GM12878 (cell line): ENCODE measurements around the gene FGGY. TPM values are rescaled to one million over a fixed set of nuclear protein-coding genes. Genes with fewer than 3 reads are reported as not detected.

Experiments used
- ATAC-seq: fragments of 200-7000 bp; cut with Tn5 transposase; 3 replicates; pipeline ENCODE4 v1.9.1; 2020; ENCODE audit warnings: mild to moderate bottlenecking, moderate library complexity
- BruUV-seq: library from RNA; stranded (reverse); fragments of 400-500 nt; replicated peaks from 2 replicates; lab custom pipeline; 2021; lab: Mats Ljungman, UMichigan
- CTCF ChIA-PET: fragments of 300-600 bp; sonication (Branson Sonifier 250); formaldehyde crosslinking; extraction: SDS; loops from one replicate; lab custom pipeline; 2021; ENCODE audit warnings: inconsistent platforms; lab: Yijun Ruan, JAX
- POLR2A ChIA-PET: fragments of 350-600 bp; formaldehyde crosslinking; extraction: SDS; loops from one replicate; lab custom pipeline; 2021; ENCODE audit warnings: inconsistent platforms; lab: Charles Lee
- RAD21 ChIA-PET: fragments of 300-600 bp; sonication (Branson Sonifier 250); formaldehyde crosslinking; loops from one replicate; lab custom pipeline; 2023; ENCODE audit warnings: antibody characterized with exemption; ENCODE audit not compliant: unreplicated experiment; lab: Charles Lee
- SMC1A ChIA-PET: fragments of 300-600 bp; sonication (Branson Sonifier 250); formaldehyde crosslinking; loops from one replicate; lab custom pipeline; 2023; ENCODE audit not compliant: unreplicated experiment, uncharacterized antibody; lab: Charles Lee
- DNase-seq: peaks from one replicate; pipeline ENCODE4 v3.0.0-alpha.2; 2011; ENCODE audit warnings: low read depth, low spot score
- FAIRE-seq: peaks from 3 replicates; lab custom pipeline; 2011; peaks lifted over from hg19 to GRCh38; lab: Jason Lieb, UNC
- H2AFZ ChIP-seq: 2 replicates; pipeline ENCODE4 v1.6.0; 2011; ENCODE audit warnings: low read depth, low read length, control low read depth; ENCODE audit not compliant: control insufficient read depth
- H3K27ac ChIP-seq: 2 replicates; pipeline ENCODE4 v1.5.1; 2011; ENCODE audit warnings: control low read depth; ENCODE audit not compliant: control insufficient read depth, insufficient read depth
- H3K27me3 ChIP-seq, 2 experiments: replicated peaks in 1 of 2; 2 replicates each; pipeline versions ENCODE4 v1.6.0 to v1.6.1; 2011; ENCODE audit warnings: low read length in 1 of 2; ENCODE audit not compliant: control insufficient read depth in 2 of 2, insufficient read depth in 2 of 2
- H3K36me3 ChIP-seq, 2 experiments: 2 replicates each; pipeline ENCODE4 v1.5.1; 2011; ENCODE audit warnings: low read length in 1 of 2; ENCODE audit not compliant: control insufficient read depth in 2 of 2, insufficient read depth in 2 of 2
- H3K4me1 ChIP-seq: 2 replicates; pipeline ENCODE4 v1.6.1; 2011; ENCODE audit warnings: mild to moderate bottlenecking, low read length, moderate library complexity, mixed read lengths; ENCODE audit not compliant: control insufficient read depth, insufficient read depth
- H3K4me2 ChIP-seq: 2 replicates; pipeline ENCODE4 v1.6.0; 2011; ENCODE audit warnings: control low read depth; ENCODE audit not compliant: control insufficient read depth, insufficient read depth
- H3K4me3 ChIP-seq: fragments of 200-600 bp; sonication (generic); 2 replicates; pipeline ENCODE4 v1.5.1; 2016
- H3K79me2 ChIP-seq: 2 replicates; pipeline ENCODE4 v1.6.0; 2011; ENCODE audit warnings: low read length; ENCODE audit not compliant: control insufficient read depth, insufficient read depth
- H3K9ac ChIP-seq: 2 replicates; pipeline ENCODE4 v1.8.0; 2011; ENCODE audit warnings: low read length, control low read depth, mixed read lengths; ENCODE audit not compliant: control insufficient read depth, insufficient read depth
- H3K9me3 ChIP-seq: replicated peaks from 3 replicates; pipeline ENCODE4 v1.5.1; 2011; ENCODE audit warnings: mild to moderate bottlenecking, low read length; ENCODE audit not compliant: control insufficient read depth, insufficient read depth
- H4K20me1 ChIP-seq: 2 replicates; pipeline ENCODE4 v1.6.0; 2011; ENCODE audit not compliant: control insufficient read depth, insufficient read depth
- EP300 ChIP-seq, 2 experiments: fragments of 150-350 bp in 1 of 2; IDR thresholded peaks; 2 replicates each; pipeline ENCODE4 v1.6.1; 2011 to 2012; ENCODE audit warnings: low read depth in 2 of 2, low read length in 2 of 2, borderline replicate concordance in 1 of 2, improper control_type of control experiment in 1 of 2, inconsistent platforms in 1 of 2; ENCODE audit not compliant: control insufficient read depth in 1 of 2
- ETV6 ChIP-seq, 2 experiments: fragments of 450-650 bp in 1 of 2; IDR thresholded peaks in 1 of 2; conservative IDR thresholded peaks in 1 of 2; 2 replicates each; pipeline ENCODE4 v1.6.1; 2014; ENCODE audit warnings: antibody characterized with exemption in 1 of 2, borderline replicate concordance in 1 of 2, low read depth in 1 of 2, mild to moderate bottlenecking in 1 of 2, moderate library complexity in 1 of 2
- IKZF1 ChIP-seq: fragments of 450-650 bp; conservative IDR thresholded peaks from 2 replicates; pipeline ENCODE4 v1.6.1; 2017; ENCODE audit warnings: antibody characterized with exemption, mild to moderate bottlenecking
- IKZF2 ChIP-seq, 2 experiments: fragments of 450-650 bp; IDR thresholded peaks; 2 replicates each; pipeline ENCODE4 v1.6.1; 2017; ENCODE audit warnings: mild to moderate bottlenecking in 2 of 2, moderate library complexity in 2 of 2
- MYC ChIP-seq: IDR thresholded peaks from 2 replicates; pipeline ENCODE4 v1.6.1; 2011; ENCODE audit warnings: mild to moderate bottlenecking, low read length, moderate library complexity, inconsistent platforms; ENCODE audit not compliant: insufficient read depth, insufficient replicate concordance, insufficient read length, severe bottlenecking
- NRF1 ChIP-seq: conservative IDR thresholded peaks from 2 replicates; pipeline ENCODE4 v1.6.1; 2011; ENCODE audit warnings: mild to moderate bottlenecking, low read depth, low read length, improper control_type of control experiment
- STAT3 ChIP-seq: IDR thresholded peaks from 2 replicates; pipeline ENCODE4 v1.6.1; 2011; ENCODE audit warnings: low read depth, low read length, improper control_type of control experiment
- ZNF217 ChIP-seq: fragments of 450-650 bp; IDR thresholded peaks from 2 replicates; pipeline ENCODE4 v1.6.1; 2017; ENCODE audit warnings: antibody characterized with exemption, mild to moderate bottlenecking
- WGBS: methylation state at CpG from one replicate; pipeline ENCODE4 v1.1.6; 2016; ENCODE audit warnings: low lambda C conversion rate; ENCODE audit not compliant: insufficient replicate concordance, insufficient coverage; ENCODE audit errors: missing lambda C conversion rate; 5-methylcytosine and 5-hydroxymethylcytosine counted together
- in situ Hi-C: fragments of 300-500 bp; cut with MboI; formaldehyde crosslinking; loops from 9 replicates; pipeline ENCODE4 v1.14.3; 2018; ENCODE audit warnings: mixed read lengths
- intact Hi-C: fragments of 100-400 bp; cut with micrococcal nuclease; formaldehyde crosslinking; loops from one replicate; pipeline ENCODE4 v1.14.2; 2022; ENCODE audit not compliant: unreplicated experiment
- polyA plus RNA-seq, 11 experiments: library from polyadenylated mRNA; depleted of rRNA in 4 of 11; unstranded in 6 of 11; stranded (reverse) in 5 of 11; fragments of >200 nt; fragmentation: Nextera tagmentation in 4 of 11; fragmentation: Illumina TruSeq in 1 of 11; extraction: Ambion mirVana in 4 of 11; extraction: Trizol in 1 of 11; gene quantifications; 1 replicate in 1 of 11; 2 replicates in 10 of 11; pipeline versions ENCODE4 v1.2.1 to v1.2.3, GENCODE V29; 2011 to 2016; ENCODE audit warnings: inconsistent platforms in 2 of 11, missing spikeins in 2 of 11, low read depth in 1 of 11
- total RNA-seq, 4 experiments: library from RNA; depleted of rRNA in 3 of 4; stranded (reverse); fragments of >200 nt in 3 of 4; fragmentation: Illumina TruSeq in 1 of 4; extraction: Trizol in 1 of 4; gene quantifications; 2 replicates each; pipeline versions ENCODE4 v1.2.1 to v1.2.3, GENCODE V29; 2013 to 2021
- TF ChIP-seq, protein P1 (sequence below): IDR thresholded peaks from 2 replicates; pipeline ENCODE4 v1.6.1; 2011; ENCODE audit warnings: low read depth, low read length, improper control_type of control experiment, borderline replicate concordance
- TF ChIP-seq, protein P2 (sequence below): fragments of 450-650 bp; IDR thresholded peaks from 2 replicates; pipeline ENCODE4 v1.6.1; 2017; ENCODE audit warnings: mild to moderate bottlenecking, moderate library complexity

Gene FGGY
- total and polyA plus RNA-seq, 10 of the 15 experiments (the other 5 are each of a cell fraction or from before 2014, with no cell fraction given) = 6.2 to 11.9 (median 7.5) TPM

DNA sequence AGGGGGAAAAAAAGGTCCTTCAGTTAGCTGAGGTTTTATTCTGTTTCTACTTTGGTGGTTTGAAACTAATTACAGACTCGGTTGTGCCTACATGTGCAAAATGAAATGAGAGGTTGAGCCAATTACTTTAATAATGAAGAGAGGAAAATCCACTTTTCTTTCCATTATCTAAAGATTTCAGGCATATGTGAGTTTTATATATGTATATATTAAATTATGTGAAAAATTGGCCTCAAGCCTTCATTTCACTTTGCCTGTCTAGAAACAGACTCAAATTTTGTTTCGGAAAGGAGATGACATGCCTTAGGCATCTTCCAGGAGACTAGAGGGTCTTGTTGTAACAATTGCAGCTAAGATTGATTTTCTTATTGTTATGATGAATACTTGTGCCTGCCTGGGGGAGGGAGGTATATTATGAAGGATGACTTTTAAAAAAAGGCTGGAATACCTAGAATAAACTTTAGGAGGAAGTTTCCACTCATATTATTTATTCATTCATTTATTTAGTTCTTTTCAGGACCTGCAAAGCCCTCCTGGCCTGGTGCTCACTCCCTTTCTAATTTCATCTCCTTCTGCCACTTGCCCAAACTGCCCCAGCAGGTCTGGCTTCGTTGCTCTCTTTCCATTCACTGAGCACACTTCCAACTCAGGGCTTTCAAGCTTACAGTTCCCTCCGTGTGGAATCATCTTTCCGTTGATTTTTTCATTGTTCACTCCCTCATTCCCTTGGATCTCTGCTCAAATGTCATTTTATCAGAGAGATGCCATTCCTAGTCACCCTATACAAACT is 423.6 kb downstream of the FGGY start:
- H3K36me3 ChIP-seq = no peaks in the 10 kb centered on the region
- TF ChIP-seq IKZF1 (no peak), MYC (no peak), NRF1 (no peak), EP300 (IDR thresholded peaks at IDR 0.05; ENCODE audit: borderline replicate concordance in 1 of 2, control insufficient read depth in 1 of 2, low read depth in 2 of 2, low read length in 2 of 2) (no peak), STAT3 (no peak), IKZF2 (IDR thresholded peaks at IDR 0.05) (no peak), ZNF217 (no peak), ETV6 (conservative IDR thresholded peaks at IDR 0.05 in 1 of 2, IDR thresholded peaks at IDR 0.05 in 1 of 2; ENCODE audit: borderline replicate concordance in 1 of 2, low read depth in 1 of 2) (no peak)
- TF ChIP-seq, protein P1, sequence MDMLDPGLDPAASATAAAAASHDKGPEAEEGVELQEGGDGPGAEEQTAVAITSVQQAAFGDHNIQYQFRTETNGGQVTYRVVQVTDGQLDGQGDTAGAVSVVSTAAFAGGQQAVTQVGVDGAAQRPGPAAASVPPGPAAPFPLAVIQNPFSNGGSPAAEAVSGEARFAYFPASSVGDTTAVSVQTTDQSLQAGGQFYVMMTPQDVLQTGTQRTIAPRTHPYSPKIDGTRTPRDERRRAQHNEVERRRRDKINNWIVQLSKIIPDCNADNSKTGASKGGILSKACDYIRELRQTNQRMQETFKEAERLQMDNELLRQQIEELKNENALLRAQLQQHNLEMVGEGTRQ = no peak
- TF ChIP-seq, protein P2, sequence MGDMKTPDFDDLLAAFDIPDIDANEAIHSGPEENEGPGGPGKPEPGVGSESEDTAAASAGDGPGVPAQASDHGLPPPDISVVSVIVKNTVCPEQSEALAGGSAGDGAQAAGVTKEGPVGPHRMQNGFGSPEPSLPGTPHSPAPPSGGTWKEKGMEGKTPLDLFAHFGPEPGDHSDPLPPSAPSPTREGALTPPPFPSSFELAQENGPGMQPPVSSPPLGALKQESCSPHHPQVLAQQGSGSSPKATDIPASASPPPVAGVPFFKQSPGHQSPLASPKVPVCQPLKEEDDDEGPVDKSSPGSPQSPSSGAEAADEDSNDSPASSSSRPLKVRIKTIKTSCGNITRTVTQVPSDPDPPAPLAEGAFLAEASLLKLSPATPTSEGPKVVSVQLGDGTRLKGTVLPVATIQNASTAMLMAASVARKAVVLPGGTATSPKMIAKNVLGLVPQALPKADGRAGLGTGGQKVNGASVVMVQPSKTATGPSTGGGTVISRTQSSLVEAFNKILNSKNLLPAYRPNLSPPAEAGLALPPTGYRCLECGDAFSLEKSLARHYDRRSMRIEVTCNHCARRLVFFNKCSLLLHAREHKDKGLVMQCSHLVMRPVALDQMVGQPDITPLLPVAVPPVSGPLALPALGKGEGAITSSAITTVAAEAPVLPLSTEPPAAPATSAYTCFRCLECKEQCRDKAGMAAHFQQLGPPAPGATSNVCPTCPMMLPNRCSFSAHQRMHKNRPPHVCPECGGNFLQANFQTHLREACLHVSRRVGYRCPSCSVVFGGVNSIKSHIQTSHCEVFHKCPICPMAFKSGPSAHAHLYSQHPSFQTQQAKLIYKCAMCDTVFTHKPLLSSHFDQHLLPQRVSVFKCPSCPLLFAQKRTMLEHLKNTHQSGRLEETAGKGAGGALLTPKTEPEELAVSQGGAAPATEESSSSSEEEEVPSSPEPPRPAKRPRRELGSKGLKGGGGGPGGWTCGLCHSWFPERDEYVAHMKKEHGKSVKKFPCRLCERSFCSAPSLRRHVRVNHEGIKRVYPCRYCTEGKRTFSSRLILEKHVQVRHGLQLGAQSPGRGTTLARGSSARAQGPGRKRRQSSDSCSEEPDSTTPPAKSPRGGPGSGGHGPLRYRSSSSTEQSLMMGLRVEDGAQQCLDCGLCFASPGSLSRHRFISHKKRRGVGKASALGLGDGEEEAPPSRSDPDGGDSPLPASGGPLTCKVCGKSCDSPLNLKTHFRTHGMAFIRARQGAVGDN = no peak
- TF ChIP-seq, all 136 proteins: peak for 0
- H3K4me1 ChIP-seq = no peaks in the 10 kb centered on the region
- ChIA-PET SMC1A (no interaction called here), CTCF (no interaction called here), POLR2A (no interaction called here), RAD21 (no interaction called here)
- no peak overlapping the region for H3K27ac ChIP-seq
- intact Hi-C loops (no loop called here), in situ Hi-C loops (loop anchor here (25.0 kb wide), 1 partner anchor 983 kb away; no protein-coding TSS in a partner anchor)
- H3K27me3 ChIP-seq = no peaks in the 10 kb centered on the region
- DNase-seq (no peak), ATAC-seq (no peak), FAIRE-seq (no peak)
- H3K9me3 ChIP-seq = no peaks in the 10 kb centered on the region
- no peak overlapping the region for H3K4me2 ChIP-seq
- H2AFZ ChIP-seq = no peak overlapping the region
- no TSS peak for BruUV-seq
- no peak overlapping the region for H3K9ac ChIP-seq
- H4K20me1 ChIP-seq = no peaks in the 10 kb centered on the region
- WGBS = 58% methylated on average over 5 of the region's 5 CpGs
- no peaks in the 10 kb centered on the region for H3K79me2 ChIP-seq
- H3K4me3 ChIP-seq = no peak overlapping the region
